HepG2 (cell line): ENCODE measurements around the gene TMEM87B. TPM values are rescaled to one million over a fixed set of nuclear protein-coding genes. Genes with fewer than 3 reads are reported as not detected.

Experiments
- ARHGAP35 ChIP-seq: sonication (generic); formaldehyde crosslinking; IDR thresholded peaks from 2 replicates; pipeline ENCODE4 v1.9.0; 2022; ENCODE audit warnings: mild to moderate bottlenecking, inconsistent platforms, moderate library complexity, missing genetic modification reagents, borderline replicate concordance
- BATF2 ChIP-seq: sonication (generic); formaldehyde crosslinking; IDR thresholded peaks from 2 replicates; pipeline ENCODE4 v1.8.0; 2022; ENCODE audit warnings: mild to moderate bottlenecking, missing genetic modification reagents, moderate library complexity
- CREM ChIP-seq, 2 experiments: sonication (generic) in 1 of 2; formaldehyde crosslinking in 1 of 2; IDR thresholded peaks; 2 replicates each; pipeline versions ENCODE4 v1.4.0 to v1.6.1; 2016 to 2020; ENCODE audit warnings: antibody characterized with exemption in 1 of 2, mild to moderate bottlenecking in 1 of 2, missing genetic modification reagents in 1 of 2
- HMGXB3 ChIP-seq: sonication (generic); formaldehyde crosslinking; IDR thresholded peaks from 2 replicates; pipeline ENCODE4 v1.4.0; 2020; ENCODE audit warnings: missing genetic modification reagents, borderline replicate concordance
- JUN ChIP-seq: sonication (generic); formaldehyde crosslinking; IDR thresholded peaks from 2 replicates; pipeline ENCODE4 v1.4.0; 2020; ENCODE audit warnings: mild to moderate bottlenecking, missing genetic modification reagents
- NFIB ChIP-seq: sonication (generic); formaldehyde crosslinking; IDR thresholded peaks from 2 replicates; pipeline ENCODE4 v1.9.0; 2021; ENCODE audit warnings: missing genetic modification reagents, mild to moderate bottlenecking, borderline replicate concordance
- RCOR2 ChIP-seq: IDR thresholded peaks from 2 replicates; pipeline ENCODE4 v1.6.1; 2016; ENCODE audit warnings: missing biosample characterization, missing genetic modification reagents
- RORA ChIP-seq: sonication (generic); formaldehyde crosslinking; IDR thresholded peaks from 2 replicates; pipeline ENCODE4 v1.5.0; 2020; ENCODE audit warnings: mild to moderate bottlenecking, missing genetic modification reagents, moderate library complexity
- SALL1 ChIP-seq: sonication (generic); formaldehyde crosslinking; IDR thresholded peaks from 2 replicates; pipeline ENCODE4 v1.8.0; 2022; ENCODE audit warnings: mild to moderate bottlenecking, missing genetic modification reagents
- SIN3B ChIP-seq: fragments of 150-350 bp; IDR thresholded peaks from 2 replicates; pipeline ENCODE4 v1.6.1; 2014; ENCODE audit warnings: low read length
- SKI ChIP-seq: fragments of 450-650 bp; IDR thresholded peaks from one replicate; pipeline ENCODE4 v1.6.1; 2018; ENCODE audit warnings: mild to moderate bottlenecking; ENCODE audit not compliant: partially characterized antibody
- SP140L ChIP-seq: sonication (generic); formaldehyde crosslinking; IDR thresholded peaks from 2 replicates; pipeline ENCODE4 v1.4.0; 2020; ENCODE audit warnings: missing genetic modification reagents, borderline replicate concordance
- SP2 ChIP-seq: sonication (generic); formaldehyde crosslinking; IDR thresholded peaks from 2 replicates; pipeline ENCODE4 v1.5.1; 2020; ENCODE audit warnings: mild to moderate bottlenecking, missing genetic modification reagents
- ZFP41 ChIP-seq: sonication (generic); formaldehyde crosslinking; IDR thresholded peaks from 2 replicates; pipeline ENCODE4 v1.4.0; 2020; ENCODE audit warnings: mild to moderate bottlenecking, missing genetic modification reagents, borderline replicate concordance
- ZIK1 ChIP-seq: sonication (generic); formaldehyde crosslinking; IDR thresholded peaks from 2 replicates; pipeline ENCODE4 v1.5.0; 2020; ENCODE audit warnings: mild to moderate bottlenecking, low read depth, missing genetic modification reagents, borderline replicate concordance
- ZKSCAN8 ChIP-seq: IDR thresholded peaks from 2 replicates; pipeline ENCODE4 v1.6.1; 2016; ENCODE audit warnings: borderline replicate concordance, missing genetic modification reagents, missing compliant biosample characterization
- ZMYM2 ChIP-seq: sonication (generic); formaldehyde crosslinking; IDR thresholded peaks from 2 replicates; pipeline ENCODE4 v1.8.0; 2022; ENCODE audit warnings: mild to moderate bottlenecking, missing genetic modification reagents
- ZNF263 ChIP-seq: sonication (generic); formaldehyde crosslinking; IDR thresholded peaks from 2 replicates; pipeline ENCODE4 v1.4.0; 2020; ENCODE audit warnings: missing genetic modification reagents
- ZNF350 ChIP-seq: sonication (generic); formaldehyde crosslinking; IDR thresholded peaks from 2 replicates; pipeline ENCODE4 v1.4.0; 2020; ENCODE audit warnings: mild to moderate bottlenecking, low read depth, missing genetic modification reagents, borderline replicate concordance
- ZNF572 ChIP-seq: sonication (generic); formaldehyde crosslinking; IDR thresholded peaks from 2 replicates; pipeline ENCODE4 v1.5.1; 2020; ENCODE audit warnings: mild to moderate bottlenecking, missing genetic modification reagents
- ZNF713 ChIP-seq: sonication (generic); formaldehyde crosslinking; IDR thresholded peaks from 2 replicates; pipeline ENCODE4 v1.4.0; 2020; ENCODE audit warnings: mild to moderate bottlenecking, missing genetic modification reagents
- ZNF747 ChIP-seq: sonication (generic); formaldehyde crosslinking; IDR thresholded peaks from 2 replicates; pipeline ENCODE4 v1.8.1; 2023; ENCODE audit warnings: missing genetic modification reagents, mild to moderate bottlenecking, borderline replicate concordance
- ZNF788 ChIP-seq: sonication (generic); formaldehyde crosslinking; IDR thresholded peaks from 2 replicates; pipeline ENCODE4 v1.5.0; 2020; ENCODE audit warnings: mild to moderate bottlenecking, missing genetic modification reagents, borderline replicate concordance
- ZSCAN21 ChIP-seq: sonication (generic); formaldehyde crosslinking; IDR thresholded peaks from 2 replicates; pipeline ENCODE4 v1.8.0; 2022; ENCODE audit warnings: mild to moderate bottlenecking, missing genetic modification reagents, moderate library complexity, borderline replicate concordance
- polyA plus RNA-seq, 8 experiments: library from polyadenylated mRNA; depleted of rRNA in 3 of 8; stranded (reverse) in 7 of 8; unstranded in 1 of 8; fragments of >200 nt; fragmentation: Illumina TruSeq in 4 of 8; extraction: Trizol in 4 of 8; gene quantifications; 2 replicates each; pipeline versions ENCODE4 v1.2.1 to v1.2.3, GENCODE V29; 2011 to 2016; ENCODE audit warnings: low read depth in 4 of 8, missing spikeins in 1 of 8, mixed read lengths in 1 of 8; ENCODE audit not compliant: insufficient read depth in 1 of 8
- total RNA-seq, 5 experiments: library from RNA; depleted of rRNA; stranded (reverse); fragments of >200 nt; fragmentation: Illumina TruSeq; extraction: Trizol; gene quantifications; 2 replicates each; pipeline ENCODE4 v1.2.3, GENCODE V29; 2016; ENCODE audit warnings: low read depth in 1 of 5

Gene TMEM87B
- total and polyA plus RNA-seq, 2 of the 13 experiments (the other 11 are each of a cell fraction or from before 2014, with no cell fraction given) = 15.1 to 16.2 TPM

GRCh38 chr2:112053917-112054846 is 887 bp upstream of the TMEM87B start (continued):
- no peak for TF ChIP-seq CREM (IDR thresholded peaks at IDR 0.05)
- TF ChIP-seq CREM (CRISPR knock-in tag; IDR thresholded peaks at IDR 0.05) = no peak
- TF ChIP-seq ZNF350 (CRISPR knock-in tag) = 0 out of 2 replicates have a peak, but pooled peaks have one; percentile 35
- TF ChIP-seq ZNF788 (CRISPR knock-in tag) = peak; percentile 77
- TF ChIP-seq ZNF713 (CRISPR knock-in tag) = no peak
- no peak for TF ChIP-seq ZNF263 (CRISPR knock-in tag)
- TF ChIP-seq ZKSCAN8 (CRISPR knock-in tag) = no peak; the same call in 1 of the 2 replicates
- TF ChIP-seq NFIB (CRISPR knock-in tag) = no peak
- TF ChIP-seq SALL1 (CRISPR knock-in tag) = peak; percentile 66
- TF ChIP-seq ZIK1 (CRISPR knock-in tag) = no peak
- peak; percentile 51; the same call in 1 of the 2 replicates for TF ChIP-seq SP2 (CRISPR knock-in tag)
- TF ChIP-seq SKI = peak; percentile 50
- TF ChIP-seq ARHGAP35 (CRISPR knock-in tag) = no peak
- TF ChIP-seq ZSCAN21 = peak; percentile 81; the same call in 1 of the 2 replicates
- no peak for TF ChIP-seq JUN (CRISPR knock-in tag)
- TF ChIP-seq SIN3B = no peak
- TF ChIP-seq ZFP41 = no peak
- no peak for TF ChIP-seq BATF2 (CRISPR knock-in tag)
- peak; percentile 75; the same call in 1 of the 2 replicates for TF ChIP-seq ZMYM2 (CRISPR knock-in tag)
- TF ChIP-seq ZNF747 (CRISPR knock-in tag) = no peak; the same call in 1 of the 2 replicates
- no peak for TF ChIP-seq RCOR2 (CRISPR knock-in tag)
- TF ChIP-seq SP140L (CRISPR knock-in tag) = no peak
- 0 out of 2 replicates have a peak, but pooled peaks have one; percentile 17 for TF ChIP-seq HMGXB3 (CRISPR knock-in tag)
- no peak for TF ChIP-seq RORA (CRISPR knock-in tag)
- TF ChIP-seq ZNF572 (CRISPR knock-in tag) = no peak
